ENCODE results near the gene RECK.
"Not testable (repeated sequence)": the region's sequence is repeated elsewhere in the genome, so short reads cannot be mapped to it uniquely, and the experiment has no call there.

RECK gene, protein sequence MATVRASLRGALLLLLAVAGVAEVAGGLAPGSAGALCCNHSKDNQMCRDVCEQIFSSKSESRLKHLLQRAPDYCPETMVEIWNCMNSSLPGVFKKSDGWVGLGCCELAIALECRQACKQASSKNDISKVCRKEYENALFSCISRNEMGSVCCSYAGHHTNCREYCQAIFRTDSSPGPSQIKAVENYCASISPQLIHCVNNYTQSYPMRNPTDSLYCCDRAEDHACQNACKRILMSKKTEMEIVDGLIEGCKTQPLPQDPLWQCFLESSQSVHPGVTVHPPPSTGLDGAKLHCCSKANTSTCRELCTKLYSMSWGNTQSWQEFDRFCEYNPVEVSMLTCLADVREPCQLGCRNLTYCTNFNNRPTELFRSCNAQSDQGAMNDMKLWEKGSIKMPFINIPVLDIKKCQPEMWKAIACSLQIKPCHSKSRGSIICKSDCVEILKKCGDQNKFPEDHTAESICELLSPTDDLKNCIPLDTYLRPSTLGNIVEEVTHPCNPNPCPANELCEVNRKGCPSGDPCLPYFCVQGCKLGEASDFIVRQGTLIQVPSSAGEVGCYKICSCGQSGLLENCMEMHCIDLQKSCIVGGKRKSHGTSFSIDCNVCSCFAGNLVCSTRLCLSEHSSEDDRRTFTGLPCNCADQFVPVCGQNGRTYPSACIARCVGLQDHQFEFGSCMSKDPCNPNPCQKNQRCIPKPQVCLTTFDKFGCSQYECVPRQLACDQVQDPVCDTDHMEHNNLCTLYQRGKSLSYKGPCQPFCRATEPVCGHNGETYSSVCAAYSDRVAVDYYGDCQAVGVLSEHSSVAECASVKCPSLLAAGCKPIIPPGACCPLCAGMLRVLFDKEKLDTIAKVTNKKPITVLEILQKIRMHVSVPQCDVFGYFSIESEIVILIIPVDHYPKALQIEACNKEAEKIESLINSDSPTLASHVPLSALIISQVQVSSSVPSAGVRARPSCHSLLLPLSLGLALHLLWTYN

DNA sequence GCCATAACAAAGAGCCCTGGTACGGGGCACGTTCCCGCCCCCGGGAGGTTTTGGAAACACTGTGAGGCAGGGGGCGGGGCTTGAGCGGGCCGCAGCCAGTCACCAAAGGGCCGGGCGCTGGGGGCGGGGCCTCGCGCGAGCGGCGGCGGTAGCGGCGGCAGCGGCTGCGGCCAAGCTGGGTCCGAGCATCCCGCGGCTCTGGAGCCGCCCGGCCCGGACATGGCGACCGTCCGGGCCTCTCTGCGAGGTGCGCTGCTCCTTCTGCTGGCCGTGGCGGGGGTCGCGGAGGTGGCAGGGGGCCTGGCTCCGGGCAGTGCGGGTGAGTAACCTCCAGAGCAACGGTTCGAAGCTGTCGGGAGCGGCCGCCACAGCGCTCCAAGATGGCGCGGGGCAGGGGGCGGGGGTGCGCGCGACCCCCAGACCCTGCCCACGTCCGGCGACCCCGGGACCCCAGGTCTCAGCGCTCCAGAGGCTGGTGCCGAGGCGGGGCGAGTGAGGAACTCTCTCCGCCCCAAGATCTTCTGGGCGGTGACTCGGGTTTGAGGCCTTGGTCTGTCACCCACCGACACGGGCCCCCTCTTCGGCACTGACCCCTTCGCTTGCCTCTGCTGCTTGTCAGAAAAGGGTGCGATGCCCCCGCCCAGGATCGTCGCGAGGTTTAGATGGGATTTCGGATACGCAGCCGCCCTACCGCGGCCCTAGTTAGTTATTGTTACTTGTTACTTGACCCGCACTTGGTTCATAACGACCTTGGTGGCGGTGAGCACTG lies at the start of gene RECK:
Gene RECK (plus strand): TSS at position 134 of the 769 bp plus-strand sequence. CDS start 86 bp downstream, at position 220.
- H4K20me1 ChIP-seq (ENCODE audit: control insufficient read depth, insufficient read depth, low read depth, low read length) = no peaks in the 10 kb centered on the region
- H3K4me2 ChIP-seq (ENCODE audit: low read length) = peak within 1 kb of the TSS; percentile 95
- H3K4me1 ChIP-seq (ENCODE audit: control insufficient read depth, low read length) = peaks cover 23% of the 10 kb centered on the region
- no peaks in the 10 kb centered on the region for H3K9me2 ChIP-seq (replicated peaks; ENCODE audit: control insufficient read depth, low read length)
- peaks cover 5% of the 10 kb centered on the region for H3K79me2 ChIP-seq (ENCODE audit: control insufficient read depth, low read length)
- peak within 1 kb of the TSS; percentile 90 for H3K4me3 ChIP-seq (ENCODE audit: low read length)
- TF ChIP-seq EZH2phosphoT487 (IDR thresholded peaks at IDR 0.05; ENCODE audit: borderline replicate concordance, low read length) = no peak
- TF ChIP-seq, protein P1, sequence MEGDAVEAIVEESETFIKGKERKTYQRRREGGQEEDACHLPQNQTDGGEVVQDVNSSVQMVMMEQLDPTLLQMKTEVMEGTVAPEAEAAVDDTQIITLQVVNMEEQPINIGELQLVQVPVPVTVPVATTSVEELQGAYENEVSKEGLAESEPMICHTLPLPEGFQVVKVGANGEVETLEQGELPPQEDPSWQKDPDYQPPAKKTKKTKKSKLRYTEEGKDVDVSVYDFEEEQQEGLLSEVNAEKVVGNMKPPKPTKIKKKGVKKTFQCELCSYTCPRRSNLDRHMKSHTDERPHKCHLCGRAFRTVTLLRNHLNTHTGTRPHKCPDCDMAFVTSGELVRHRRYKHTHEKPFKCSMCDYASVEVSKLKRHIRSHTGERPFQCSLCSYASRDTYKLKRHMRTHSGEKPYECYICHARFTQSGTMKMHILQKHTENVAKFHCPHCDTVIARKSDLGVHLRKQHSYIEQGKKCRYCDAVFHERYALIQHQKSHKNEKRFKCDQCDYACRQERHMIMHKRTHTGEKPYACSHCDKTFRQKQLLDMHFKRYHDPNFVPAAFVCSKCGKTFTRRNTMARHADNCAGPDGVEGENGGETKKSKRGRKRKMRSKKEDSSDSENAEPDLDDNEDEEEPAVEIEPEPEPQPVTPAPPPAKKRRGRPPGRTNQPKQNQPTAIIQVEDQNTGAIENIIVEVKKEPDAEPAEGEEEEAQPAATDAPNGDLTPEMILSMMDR (IDR thresholded peaks at IDR 0.05; ENCODE audit: low read depth, low read length, poor library complexity, severe bottlenecking) = no peak
- peaks cover 17% of the 10 kb centered on the region for H3K27me3 ChIP-seq (ENCODE audit: control insufficient read depth, low read length)
- peaks cover 15% of the 10 kb centered on the region for H3F3A ChIP-seq (ENCODE audit: control insufficient read depth, insufficient read depth)
- H3K36me3 ChIP-seq (ENCODE audit: control insufficient read depth, low read length) = no peaks in the 10 kb centered on the region
- no peaks in the 10 kb centered on the region for H3K9me3 ChIP-seq (ENCODE audit: control insufficient read depth, insufficient read depth, low read length)
- H3K27ac ChIP-seq (ENCODE audit: low read depth, low read length) = no peak within 1 kb of the TSS

DNA sequence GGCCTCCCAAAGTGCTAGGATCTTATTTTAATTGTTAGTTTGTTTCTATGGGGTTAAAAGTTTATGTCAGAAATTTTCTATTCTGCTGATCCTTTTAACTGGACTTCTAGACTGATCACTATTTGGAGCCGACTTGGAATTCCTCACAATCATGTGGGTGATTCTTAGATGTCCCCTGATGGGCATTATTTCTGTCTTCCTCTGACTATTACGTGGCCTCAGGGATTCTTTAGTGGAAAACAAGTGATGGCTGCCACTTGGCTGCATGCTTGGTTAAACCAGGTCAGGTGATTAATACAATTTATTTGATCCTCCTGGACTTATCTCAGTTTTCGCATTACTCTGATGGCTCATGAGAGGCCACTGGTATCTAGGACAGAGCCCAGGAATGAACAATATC lies 46.6 kb upstream of the RECK start:
- Histone ChIP-seq H3K9me2 (replicated peaks; ENCODE audit: control insufficient read depth, low read length) (no peaks in the 10 kb centered on the region), H3K4me3 (ENCODE audit: low read length) (no peak overlapping the region), H3K27ac (ENCODE audit: low read depth, low read length) (no peak overlapping the region), H3K4me2 (ENCODE audit: low read length) (no peak overlapping the region), H3K79me2 (ENCODE audit: control insufficient read depth, low read length) (no peaks in the 10 kb centered on the region), H3K27me3 (ENCODE audit: control insufficient read depth, low read length) (peaks cover 22% of the 10 kb centered on the region), H3F3A (ENCODE audit: control insufficient read depth, insufficient read depth) (no peaks in the 10 kb centered on the region), H3K36me3 (ENCODE audit: control insufficient read depth, low read length) (no peaks in the 10 kb centered on the region), H3K9me3 (ENCODE audit: control insufficient read depth, insufficient read depth, low read length) (no peaks in the 10 kb centered on the region), H3K4me1 (ENCODE audit: control insufficient read depth, low read length) (no peaks in the 10 kb centered on the region), H4K20me1 (ENCODE audit: control insufficient read depth, insufficient read depth, low read depth, low read length) (no peaks in the 10 kb centered on the region)
- TF ChIP-seq EZH2phosphoT487 (IDR thresholded peaks at IDR 0.05; ENCODE audit: borderline replicate concordance, low read length) = no peak
- TF ChIP-seq, protein P1 (IDR thresholded peaks at IDR 0.05; ENCODE audit: low read depth, low read length, poor library complexity, severe bottlenecking) = no peak

DNA sequence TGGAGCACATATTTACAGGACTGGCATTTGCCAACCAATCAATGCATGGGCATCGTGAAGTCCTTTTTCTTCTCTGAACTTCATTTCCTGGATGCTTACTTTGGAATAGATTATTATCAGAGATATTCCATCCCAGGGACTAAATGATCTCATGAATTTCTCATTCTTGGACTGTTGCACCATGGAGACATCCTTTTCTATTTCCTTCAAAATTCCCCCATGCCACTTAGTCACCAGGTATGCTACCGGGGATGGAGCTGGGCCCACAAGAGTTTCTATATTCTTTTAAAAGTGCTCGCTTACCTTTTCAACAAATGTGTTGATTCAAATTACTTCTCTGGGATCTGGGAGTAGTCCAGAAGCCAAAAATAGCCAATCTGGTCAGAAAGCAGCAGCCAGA lies 43.6 kb upstream of the RECK start:
- not testable (repeated sequence) for H3F3A ChIP-seq (ENCODE audit: control insufficient read depth, insufficient read depth); H3K36me3 ChIP-seq (ENCODE audit: control insufficient read depth, low read length); H4K20me1 ChIP-seq (ENCODE audit: control insufficient read depth, insufficient read depth, low read depth, low read length); H3K4me1 ChIP-seq (ENCODE audit: control insufficient read depth, low read length); H3K9me2 ChIP-seq (replicated peaks; ENCODE audit: control insufficient read depth, low read length); H3K4me3 ChIP-seq (ENCODE audit: low read length); H3K4me2 ChIP-seq (ENCODE audit: low read length); H3K79me2 ChIP-seq (ENCODE audit: control insufficient read depth, low read length); H3K27ac ChIP-seq (ENCODE audit: low read depth, low read length); H3K9me3 ChIP-seq (ENCODE audit: control insufficient read depth, insufficient read depth, low read length)
- peaks cover 30% of the 10 kb centered on the region for H3K27me3 ChIP-seq (ENCODE audit: control insufficient read depth, low read length)

Data from DOHH2 (cell line).